Kidney (tissue), 14 donors: ENCODE data around the gene NRF1. TPM values are rescaled to one million over a fixed set of nuclear protein-coding genes. Genes with fewer than 3 reads are reported as not detected.

Experiments
- DNase-seq, 5 donors: peaks; one replicate each; pipeline ENCODE4 v3.0.0-alpha.2; 2013 to 2020
- FAIRE-seq: peaks from 2 replicates; lab custom pipeline; 2012; peaks lifted over from hg19 to GRCh38; lab: Jason Lieb, UNC
- H3K27ac ChIP-seq, 2 donors: one replicate each; pipeline ENCODE4 v1.7.0; 2013; ENCODE audit warnings: low read depth in 2 of 2, low read length in 2 of 2, inconsistent platforms in 1 of 2
- H3K27me3 ChIP-seq: one replicate; pipeline ENCODE4 v1.7.1; 2013; ENCODE audit warnings: low read length, inconsistent platforms; ENCODE audit not compliant: control insufficient read depth, insufficient read depth
- H3K36me3 ChIP-seq, 3 donors: one replicate each; pipeline versions ENCODE4 v1.7.0 to v1.7.1; 2013; ENCODE audit warnings: low read length in 3 of 3, control low read depth in 1 of 3, inconsistent platforms in 1 of 3; ENCODE audit not compliant: insufficient read depth in 3 of 3, control insufficient read depth in 2 of 3
- H3K4me1 ChIP-seq, 3 donors: one replicate each; pipeline versions ENCODE4 v1.7.0 to v1.7.1; 2013; ENCODE audit warnings: low read length in 3 of 3, inconsistent platforms in 1 of 3, low read depth in 1 of 3; ENCODE audit not compliant: control insufficient read depth in 2 of 3, insufficient read depth in 2 of 3
- H3K4me3 ChIP-seq, 3 donors: one replicate each; pipeline versions ENCODE4 v1.7.0 to v1.8.1; 2013; ENCODE audit warnings: low read length in 3 of 3, control low read depth in 1 of 3, inconsistent platforms in 1 of 3
- H3K9ac ChIP-seq, 3 donors: one replicate each; pipeline versions ENCODE4 v1.7.0 to v1.7.1; 2013; ENCODE audit warnings: low read length in 3 of 3, control low read depth in 1 of 3, inconsistent platforms in 1 of 3
- H3K9me3 ChIP-seq, 3 donors: one replicate each; pipeline versions ENCODE4 v1.7.0 to v1.7.1; 2013; ENCODE audit warnings: low read length in 3 of 3, control low read depth in 1 of 3, inconsistent platforms in 1 of 3; ENCODE audit not compliant: control insufficient read depth in 2 of 3, insufficient read depth in 1 of 3
- intact Hi-C: fragments of 100-400 bp; cut with DNase I; formaldehyde crosslinking; loops from one replicate; pipeline ENCODE4 v1.11.1; 2022
- polyA plus RNA-seq: library from polyadenylated mRNA; stranded (reverse); fragments of 350-450 nt; fragmentation: Illumina TruSeq; extraction: RNeasy Lipid Tissue Mini Kit (QIAGEN cat#74804); gene quantifications from one replicate; pipeline ENCODE4 v1.2.3, GENCODE V29; 2014; ENCODE audit warnings: low read depth, low replicate concordance; ENCODE audit not compliant: insufficient read depth
- total RNA-seq: library from RNA; stranded (reverse); fragmentation: NEBNext Ultra II Directional; extraction: Animal tissue kit (Norgen Biotek cat#: 25700); gene quantifications from one replicate; pipeline ENCODE4 v1.2.1, GENCODE V29; 2021
- TF ChIP-seq, protein P1 (sequence below): IDR thresholded peaks from 3 replicates; pipeline ENCODE4 v1.5.1; 2012; ENCODE audit warnings: mild to moderate bottlenecking, moderate library complexity, borderline replicate concordance; ENCODE audit not compliant: insufficient read depth; ENCODE audit errors: extremely low read depth
- donor health status: control.
- donor health status: control.
- donor health status: control.
- donor health status: control.
- donor health status: control.
- donor health status: DM: yes; HTN: yes; CAD: no.
- donor health status: Normal renal cell carcinoma (clear cell type).

The NRF1 gene
- total and polyA plus RNA-seq, 2 donors from 2014 or later, result 8.8 to 19.4 TPM

DNA sequence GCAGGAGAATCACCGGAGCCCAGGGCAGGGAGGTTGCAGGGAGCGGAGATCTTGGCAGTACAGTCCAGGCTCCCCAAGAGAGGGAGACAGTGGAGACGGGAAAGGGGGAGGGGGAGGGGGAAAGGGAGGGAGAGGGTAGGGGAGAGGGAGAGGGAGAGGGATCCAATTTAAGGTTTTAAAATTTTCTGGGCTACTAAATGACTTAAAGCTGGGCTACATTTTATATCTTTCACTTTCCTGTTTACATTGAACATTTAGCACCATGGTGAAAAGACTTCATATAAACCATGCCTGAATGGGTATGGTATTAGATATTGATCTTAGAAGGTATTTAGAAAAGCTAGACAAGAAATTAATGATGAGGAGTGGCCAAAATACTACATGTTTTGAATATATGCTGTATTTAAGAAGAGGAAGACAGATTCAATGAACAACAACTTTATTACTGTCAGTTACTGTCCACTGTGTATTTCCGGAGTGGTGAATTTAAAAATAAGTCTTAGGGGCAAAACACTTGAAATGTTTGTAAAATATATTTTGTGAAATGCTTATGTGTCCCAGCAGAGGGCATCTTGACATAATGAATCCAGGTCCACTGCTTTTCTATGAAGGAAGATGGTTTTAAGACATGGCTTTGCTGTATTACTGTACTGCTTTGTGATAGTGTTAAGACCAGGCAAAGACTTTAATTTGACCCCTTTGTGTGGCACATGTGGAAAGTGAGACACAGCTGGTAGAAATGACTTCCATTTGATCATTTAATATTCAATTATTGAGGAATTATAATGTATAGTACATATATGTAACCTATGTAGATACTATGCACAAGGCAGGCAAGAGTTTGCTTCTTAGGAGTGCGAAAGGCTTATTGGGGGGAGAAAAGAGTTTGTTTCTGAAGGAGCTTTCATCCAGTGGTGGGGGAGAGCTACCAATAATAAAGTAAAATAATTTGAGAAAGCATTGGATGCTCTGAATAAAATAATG is 52.8 kb downstream of the NRF1 start:
- Histone ChIP-seq H3K36me3 (peaks cover 0 to 12% (median 2%) of the 10 kb centered on the region in 3 donors), H3K4me3 (no peak overlapping the region), H3K9me3 (peaks cover 0 to 3% (median 0%) of the 10 kb centered on the region in 3 donors), H3K27me3 (no peaks in the 10 kb centered on the region), H3K27ac (no peak overlapping the region), H3K4me1 (no peaks in the 10 kb centered on the region), H3K9ac (no peak overlapping the region)
- DNase-seq (peak in 2 of 5 donors; percentile 62 to 75), FAIRE-seq (no peak)
- TF ChIP-seq, protein P1, sequence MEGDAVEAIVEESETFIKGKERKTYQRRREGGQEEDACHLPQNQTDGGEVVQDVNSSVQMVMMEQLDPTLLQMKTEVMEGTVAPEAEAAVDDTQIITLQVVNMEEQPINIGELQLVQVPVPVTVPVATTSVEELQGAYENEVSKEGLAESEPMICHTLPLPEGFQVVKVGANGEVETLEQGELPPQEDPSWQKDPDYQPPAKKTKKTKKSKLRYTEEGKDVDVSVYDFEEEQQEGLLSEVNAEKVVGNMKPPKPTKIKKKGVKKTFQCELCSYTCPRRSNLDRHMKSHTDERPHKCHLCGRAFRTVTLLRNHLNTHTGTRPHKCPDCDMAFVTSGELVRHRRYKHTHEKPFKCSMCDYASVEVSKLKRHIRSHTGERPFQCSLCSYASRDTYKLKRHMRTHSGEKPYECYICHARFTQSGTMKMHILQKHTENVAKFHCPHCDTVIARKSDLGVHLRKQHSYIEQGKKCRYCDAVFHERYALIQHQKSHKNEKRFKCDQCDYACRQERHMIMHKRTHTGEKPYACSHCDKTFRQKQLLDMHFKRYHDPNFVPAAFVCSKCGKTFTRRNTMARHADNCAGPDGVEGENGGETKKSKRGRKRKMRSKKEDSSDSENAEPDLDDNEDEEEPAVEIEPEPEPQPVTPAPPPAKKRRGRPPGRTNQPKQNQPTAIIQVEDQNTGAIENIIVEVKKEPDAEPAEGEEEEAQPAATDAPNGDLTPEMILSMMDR, result peak; percentile 49
- intact Hi-C loops, result loop anchor here (10.0 kb wide), 1 partner anchor 350 kb away; no protein-coding TSS in a partner anchor

DNA sequence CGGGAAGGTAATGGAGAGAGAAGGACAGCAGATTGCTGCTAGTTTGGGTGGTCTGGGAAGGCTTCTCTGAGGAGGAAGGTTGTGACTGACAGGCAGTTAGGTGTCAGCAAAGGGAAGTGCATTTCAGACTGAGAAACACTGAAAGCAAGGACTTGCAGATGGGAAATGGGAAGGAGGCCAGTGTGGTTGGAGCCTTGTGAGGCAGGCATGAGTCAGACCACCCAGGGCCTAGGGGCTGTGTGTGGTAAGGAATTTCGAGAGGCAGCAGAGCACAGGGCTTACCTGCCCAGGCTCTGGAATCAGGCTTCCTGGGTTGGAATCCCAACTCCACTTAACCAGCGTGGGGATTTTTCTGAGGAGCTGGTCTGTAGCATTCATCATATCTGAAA is 53.5 kb downstream of the NRF1 start:
- peaks cover 0 to 3% (median 0%) of the 10 kb centered on the region in 3 donors for H3K9me3 ChIP-seq
- no peak for FAIRE-seq
- intact Hi-C loops, result loop anchor here (10.0 kb wide), 1 partner anchor 350 kb away; no protein-coding TSS in a partner anchor
- no peaks in the 10 kb centered on the region for H3K4me1 ChIP-seq
- peak in 1 of 5 donors; percentile 10 for DNase-seq
- H3K4me3 ChIP-seq, result no peak overlapping the region
- H3K9ac ChIP-seq, result no peak overlapping the region
- TF ChIP-seq, protein P1, result no peak
- no peak overlapping the region for H3K27ac ChIP-seq
- no peaks in the 10 kb centered on the region for H3K27me3 ChIP-seq
- peaks cover 0 to 7% (median 0%) of the 10 kb centered on the region in 3 donors for H3K36me3 ChIP-seq

DNA sequence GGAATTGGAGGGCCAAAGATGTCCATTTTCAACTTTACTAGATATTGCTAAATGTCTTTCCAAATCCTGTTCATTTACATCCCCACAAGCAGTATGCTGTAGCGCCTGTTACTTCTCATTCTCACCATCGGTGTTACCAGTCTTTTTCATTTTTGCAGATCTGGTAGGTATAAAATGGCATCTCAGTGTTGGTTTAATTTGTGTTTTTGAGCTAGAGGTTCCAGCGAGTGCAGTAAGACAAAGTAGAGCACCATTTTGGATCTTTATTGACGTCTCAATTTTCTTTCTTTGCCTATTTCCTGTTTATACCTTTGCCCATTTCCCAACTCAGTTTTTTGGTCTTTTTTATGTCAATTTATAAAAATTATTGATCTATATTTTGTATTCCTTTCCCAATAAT is 55.6 kb downstream of the NRF1 start:
- intact Hi-C loops, result loop anchor here (10.0 kb wide), 1 partner anchor 348 kb away; no protein-coding TSS in a partner anchor
- H3K27ac ChIP-seq, result no peak overlapping the region
- no peak for FAIRE-seq

More for the DNA sequence above, 55.6 kb downstream of the NRF1 start:
- H3K9me3 ChIP-seq, result no peaks in the 10 kb centered on the region
- H3K27me3 ChIP-seq, result no peaks in the 10 kb centered on the region
- DNase-seq, result no peak
- peaks cover 0 to 5% (median 0%) of the 10 kb centered on the region in 3 donors for H3K36me3 ChIP-seq
- no peak overlapping the region for H3K9ac ChIP-seq
- H3K4me3 ChIP-seq, result no peak overlapping the region
- TF ChIP-seq, protein P1, result no peak
- H3K4me1 ChIP-seq, result no peaks in the 10 kb centered on the region
